HEK293 (cell line): ENCODE data around the gene CCDC183.

Source experiments
- CTCF ChIA-PET: fragments of 350-600 bp; formaldehyde crosslinking; extraction: SDS; loops from one replicate; lab custom pipeline; 2021; ENCODE audit warnings: antibody characterized with exemption; lab: Yijun Ruan, JAX
- POLR2A ChIA-PET: fragments of 300-600 bp; formaldehyde crosslinking; extraction: SDS; loops from one replicate; lab custom pipeline; 2020; ENCODE audit warnings: antibody characterized with exemption, inconsistent platforms; lab: Yijun Ruan, JAX
- H3K27ac ChIP-seq: fragments of 200-500 bp; sonication (Bioruptor generic); 2 replicates; pipeline ENCODE4 v1.5.1; 2014; ENCODE audit warnings: low read depth, low read length, control low read depth, inconsistent platforms; ENCODE audit errors: extremely low read depth
- H3K36me3 ChIP-seq, 2 experiments: fragments of 200-500 bp in 1 of 2; sonication (Bioruptor generic) in 1 of 2; 1 replicate in 1 of 2; 2 replicates in 1 of 2; pipeline ENCODE4 v1.5.1; 2014 to 2017; ENCODE audit warnings: inconsistent platforms in 2 of 2, low read length in 2 of 2; ENCODE audit not compliant: control insufficient read depth in 2 of 2, insufficient read depth in 1 of 2
- H3K4me1 ChIP-seq: fragments of 200-500 bp; sonication (Bioruptor generic); 2 replicates; pipeline ENCODE4 v1.5.1; 2014; ENCODE audit warnings: mild to moderate bottlenecking, low read length, inconsistent platforms; ENCODE audit not compliant: control insufficient read depth, insufficient read depth
- H3K4me3 ChIP-seq: 2 replicates; pipeline ENCODE4 v1.5.1; 2011; ENCODE audit warnings: low read depth, mild to moderate bottlenecking, control low read depth, low read length, moderate library complexity
- H3K9me3 ChIP-seq: fragments of 200-500 bp; sonication (Bioruptor generic); 2 replicates; pipeline ENCODE4 v1.5.1; 2014; ENCODE audit warnings: low read depth, low read length, inconsistent platforms; ENCODE audit not compliant: control insufficient read depth, insufficient read depth
- GLI2 ChIP-seq: fragments of 450-650 bp; formaldehyde crosslinking; IDR thresholded peaks from 2 replicates; pipeline ENCODE4; 2017; ENCODE audit warnings: missing biosample characterization, missing genetic modification characterization, low read depth, borderline replicate concordance
- HOXD13 ChIP-seq: sonication (generic); formaldehyde crosslinking; IDR thresholded peaks from 2 replicates; pipeline ENCODE4 v1.8.0; 2022; ENCODE audit warnings: missing genetic modification reagents, borderline replicate concordance
- KLF1 ChIP-seq: fragments of 450-650 bp; formaldehyde crosslinking; IDR thresholded peaks from 2 replicates; pipeline ENCODE4 v1.5.1; 2016; ENCODE audit warnings: missing biosample characterization, missing genetic modification characterization
- SP2 ChIP-seq: fragments of 450-650 bp; formaldehyde crosslinking; IDR thresholded peaks from 2 replicates; pipeline ENCODE4 v1.5.1; 2016; ENCODE audit warnings: missing biosample characterization, missing genetic modification characterization
- WT1 ChIP-seq: fragments of 450-650 bp; formaldehyde crosslinking; IDR thresholded peaks from 2 replicates; pipeline ENCODE4 v1.5.1; 2016; ENCODE audit warnings: missing biosample characterization, missing genetic modification characterization
- ZNF169 ChIP-seq: fragments of 450-650 bp; formaldehyde crosslinking; IDR thresholded peaks from 2 replicates; pipeline ENCODE4 v1.5.1; 2016; ENCODE audit warnings: missing biosample characterization, missing genetic modification characterization
- ZNF274 ChIP-seq, 2 experiments: fragments of 200-500 bp in 1 of 2; fragments of 450-650 bp in 1 of 2; sonication (Bioruptor generic) in 1 of 2; formaldehyde crosslinking in 1 of 2; IDR thresholded peaks; 2 replicates each; pipeline versions ENCODE4 v1.5.1 to v1.6.1; 2014 to 2016; ENCODE audit warnings: borderline replicate concordance in 1 of 2, inconsistent platforms in 1 of 2, low read length in 1 of 2, missing biosample characterization in 1 of 2, missing genetic modification characterization in 1 of 2
- ZNF302 ChIP-seq: fragments of 450-650 bp; formaldehyde crosslinking; IDR thresholded peaks from 2 replicates; pipeline ENCODE4 v1.5.1; 2016; ENCODE audit warnings: missing biosample characterization, missing genetic modification characterization, low read depth
- ZNF366 ChIP-seq: fragments of 450-650 bp; formaldehyde crosslinking; conservative IDR thresholded peaks from 2 replicates; pipeline ENCODE4 v1.5.1; 2016; ENCODE audit warnings: missing biosample characterization, missing genetic modification characterization
- ZNF423 ChIP-seq: fragments of 450-650 bp; formaldehyde crosslinking; IDR thresholded peaks from 2 replicates; pipeline ENCODE4 v1.5.1; 2016; ENCODE audit warnings: missing biosample characterization, missing genetic modification characterization
- ZNF560 ChIP-seq: fragments of 450-650 bp; formaldehyde crosslinking; IDR thresholded peaks from 2 replicates; pipeline ENCODE4 v1.5.1; 2017; ENCODE audit warnings: missing biosample characterization, missing genetic modification characterization, borderline replicate concordance
- ZNF654 ChIP-seq: fragments of 450-650 bp; formaldehyde crosslinking; IDR thresholded peaks from 2 replicates; pipeline ENCODE4 v1.5.1; 2016; ENCODE audit warnings: low read depth, missing biosample characterization, missing genetic modification characterization
- TF ChIP-seq, protein P1 (sequence below): fragments of 450-650 bp; formaldehyde crosslinking; IDR thresholded peaks from 2 replicates; pipeline ENCODE4 v1.5.1; 2017; ENCODE audit warnings: missing biosample characterization, missing genetic modification characterization
- TF ChIP-seq, protein P2 (sequence below): fragments of 450-650 bp; formaldehyde crosslinking; IDR thresholded peaks from 2 replicates; pipeline ENCODE4 v1.5.1; 2016; ENCODE audit warnings: missing biosample characterization, missing genetic modification characterization, borderline replicate concordance
- TF ChIP-seq, protein P3 (sequence below): fragments of 450-650 bp; formaldehyde crosslinking; IDR thresholded peaks from 2 replicates; pipeline ENCODE4 v1.5.0; 2017; ENCODE audit warnings: missing biosample characterization, missing genetic modification characterization, borderline replicate concordance
- TF ChIP-seq, protein P4 (sequence below): fragments of 450-650 bp; formaldehyde crosslinking; IDR thresholded peaks from 2 replicates; pipeline ENCODE4 v1.5.1; 2016; ENCODE audit warnings: missing biosample characterization, missing genetic modification characterization
- TF ChIP-seq, protein P5 (sequence below): fragments of 450-650 bp; formaldehyde crosslinking; optimal IDR thresholded peaks from 2 replicates; pipeline ENCODE3; 2016; ENCODE audit warnings: missing biosample characterization, mild to moderate bottlenecking, missing genetic modification characterization

CCDC183 gene

DNA sequence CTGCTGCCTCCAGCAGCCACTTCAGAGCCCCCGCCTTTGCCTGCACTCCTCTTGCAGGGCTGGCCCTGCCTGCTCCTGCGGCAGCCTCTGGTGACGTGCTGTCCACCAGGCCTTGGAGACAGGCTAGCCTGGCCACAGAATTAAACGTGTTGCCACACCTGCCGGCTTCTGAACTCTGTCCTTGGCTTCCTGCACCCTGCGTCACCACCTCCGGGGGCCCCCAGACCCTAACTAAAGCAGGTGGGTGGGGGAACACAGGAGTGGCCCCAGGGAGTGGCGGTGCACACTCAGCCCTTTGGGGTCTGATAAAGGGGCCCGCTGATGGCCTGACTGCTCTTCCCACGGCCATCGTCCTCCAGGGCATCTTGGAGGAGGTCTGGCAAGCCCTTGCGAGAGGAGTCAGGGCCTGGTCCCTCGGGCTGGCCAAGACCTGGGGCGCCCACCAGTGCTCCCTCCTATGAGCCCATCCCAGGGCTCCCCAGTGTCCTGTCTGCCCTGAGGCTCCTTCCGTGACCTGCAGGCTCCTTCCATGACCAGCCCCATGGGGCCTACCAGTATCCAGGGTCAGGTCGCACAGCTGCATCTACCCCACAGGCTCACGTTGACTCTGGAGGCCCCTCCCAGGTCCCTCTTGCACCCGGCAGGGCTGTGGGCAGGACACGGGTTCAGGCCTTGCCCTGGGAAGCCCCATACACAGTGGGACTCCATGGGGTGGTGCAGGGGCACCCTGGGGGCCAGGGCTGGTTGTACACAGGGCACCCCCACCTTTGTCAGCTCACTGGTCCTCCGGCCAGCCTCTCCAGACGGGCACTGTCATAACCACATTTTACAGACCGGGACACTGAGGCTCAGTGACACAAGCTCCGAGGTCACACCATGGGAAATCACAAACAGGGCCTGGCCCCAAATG lies 55.0 kb downstream of the CCDC183 start (continued):
- TF ChIP-seq, protein P1, sequence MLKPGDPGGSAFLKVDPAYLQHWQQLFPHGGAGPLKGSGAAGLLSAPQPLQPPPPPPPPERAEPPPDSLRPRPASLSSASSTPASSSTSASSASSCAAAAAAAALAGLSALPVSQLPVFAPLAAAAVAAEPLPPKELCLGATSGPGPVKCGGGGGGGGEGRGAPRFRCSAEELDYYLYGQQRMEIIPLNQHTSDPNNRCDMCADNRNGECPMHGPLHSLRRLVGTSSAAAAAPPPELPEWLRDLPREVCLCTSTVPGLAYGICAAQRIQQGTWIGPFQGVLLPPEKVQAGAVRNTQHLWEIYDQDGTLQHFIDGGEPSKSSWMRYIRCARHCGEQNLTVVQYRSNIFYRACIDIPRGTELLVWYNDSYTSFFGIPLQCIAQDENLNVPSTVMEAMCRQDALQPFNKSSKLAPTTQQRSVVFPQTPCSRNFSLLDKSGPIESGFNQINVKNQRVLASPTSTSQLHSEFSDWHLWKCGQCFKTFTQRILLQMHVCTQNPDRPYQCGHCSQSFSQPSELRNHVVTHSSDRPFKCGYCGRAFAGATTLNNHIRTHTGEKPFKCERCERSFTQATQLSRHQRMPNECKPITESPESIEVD = no peak
- TF ChIP-seq HOXD13 (CRISPR knock-in tag) (no peak), ZNF366 (tag by site-specific recombination) (no peak), SP2 (tag by site-specific recombination) (no peak), ZNF274 (IDR thresholded peaks at IDR 0.05; ENCODE audit: low read length) (no peak), ZNF274 (tag by site-specific recombination; IDR thresholded peaks at IDR 0.05; ENCODE audit: borderline replicate concordance) (no peak), ZNF654 (tag by site-specific recombination) (no peak), ZNF560 (tag by site-specific recombination) (no peak), ZNF169 (tag by site-specific recombination) (no peak)
- TF ChIP-seq, protein P2, sequence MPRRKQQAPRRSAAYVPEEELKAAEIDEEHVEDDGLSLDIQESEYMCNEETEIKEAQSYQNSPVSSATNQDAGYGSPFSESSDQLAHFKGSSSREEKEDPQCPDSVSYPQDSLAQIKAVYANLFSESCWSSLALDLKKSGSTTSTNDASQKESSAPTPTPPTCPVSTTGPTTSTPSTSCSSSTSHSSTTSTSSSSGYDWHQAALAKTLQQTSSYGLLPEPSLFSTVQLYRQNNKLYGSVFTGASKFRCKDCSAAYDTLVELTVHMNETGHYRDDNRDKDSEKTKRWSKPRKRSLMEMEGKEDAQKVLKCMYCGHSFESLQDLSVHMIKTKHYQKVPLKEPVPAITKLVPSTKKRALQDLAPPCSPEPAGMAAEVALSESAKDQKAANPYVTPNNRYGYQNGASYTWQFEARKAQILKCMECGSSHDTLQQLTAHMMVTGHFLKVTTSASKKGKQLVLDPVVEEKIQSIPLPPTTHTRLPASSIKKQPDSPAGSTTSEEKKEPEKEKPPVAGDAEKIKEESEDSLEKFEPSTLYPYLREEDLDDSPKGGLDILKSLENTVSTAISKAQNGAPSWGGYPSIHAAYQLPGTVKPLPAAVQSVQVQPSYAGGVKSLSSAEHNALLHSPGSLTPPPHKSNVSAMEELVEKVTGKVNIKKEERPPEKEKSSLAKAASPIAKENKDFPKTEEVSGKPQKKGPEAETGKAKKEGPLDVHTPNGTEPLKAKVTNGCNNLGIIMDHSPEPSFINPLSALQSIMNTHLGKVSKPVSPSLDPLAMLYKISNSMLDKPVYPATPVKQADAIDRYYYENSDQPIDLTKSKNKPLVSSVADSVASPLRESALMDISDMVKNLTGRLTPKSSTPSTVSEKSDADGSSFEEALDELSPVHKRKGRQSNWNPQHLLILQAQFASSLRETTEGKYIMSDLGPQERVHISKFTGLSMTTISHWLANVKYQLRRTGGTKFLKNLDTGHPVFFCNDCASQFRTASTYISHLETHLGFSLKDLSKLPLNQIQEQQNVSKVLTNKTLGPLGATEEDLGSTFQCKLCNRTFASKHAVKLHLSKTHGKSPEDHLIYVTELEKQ (tag by site-specific recombination) = no peak
- TF ChIP-seq, protein P3, sequence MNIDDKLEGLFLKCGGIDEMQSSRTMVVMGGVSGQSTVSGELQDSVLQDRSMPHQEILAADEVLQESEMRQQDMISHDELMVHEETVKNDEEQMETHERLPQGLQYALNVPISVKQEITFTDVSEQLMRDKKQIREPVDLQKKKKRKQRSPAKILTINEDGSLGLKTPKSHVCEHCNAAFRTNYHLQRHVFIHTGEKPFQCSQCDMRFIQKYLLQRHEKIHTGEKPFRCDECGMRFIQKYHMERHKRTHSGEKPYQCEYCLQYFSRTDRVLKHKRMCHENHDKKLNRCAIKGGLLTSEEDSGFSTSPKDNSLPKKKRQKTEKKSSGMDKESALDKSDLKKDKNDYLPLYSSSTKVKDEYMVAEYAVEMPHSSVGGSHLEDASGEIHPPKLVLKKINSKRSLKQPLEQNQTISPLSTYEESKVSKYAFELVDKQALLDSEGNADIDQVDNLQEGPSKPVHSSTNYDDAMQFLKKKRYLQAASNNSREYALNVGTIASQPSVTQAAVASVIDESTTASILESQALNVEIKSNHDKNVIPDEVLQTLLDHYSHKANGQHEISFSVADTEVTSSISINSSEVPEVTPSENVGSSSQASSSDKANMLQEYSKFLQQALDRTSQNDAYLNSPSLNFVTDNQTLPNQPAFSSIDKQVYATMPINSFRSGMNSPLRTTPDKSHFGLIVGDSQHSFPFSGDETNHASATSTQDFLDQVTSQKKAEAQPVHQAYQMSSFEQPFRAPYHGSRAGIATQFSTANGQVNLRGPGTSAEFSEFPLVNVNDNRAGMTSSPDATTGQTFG (tag by site-specific recombination) = no peak

DNA sequence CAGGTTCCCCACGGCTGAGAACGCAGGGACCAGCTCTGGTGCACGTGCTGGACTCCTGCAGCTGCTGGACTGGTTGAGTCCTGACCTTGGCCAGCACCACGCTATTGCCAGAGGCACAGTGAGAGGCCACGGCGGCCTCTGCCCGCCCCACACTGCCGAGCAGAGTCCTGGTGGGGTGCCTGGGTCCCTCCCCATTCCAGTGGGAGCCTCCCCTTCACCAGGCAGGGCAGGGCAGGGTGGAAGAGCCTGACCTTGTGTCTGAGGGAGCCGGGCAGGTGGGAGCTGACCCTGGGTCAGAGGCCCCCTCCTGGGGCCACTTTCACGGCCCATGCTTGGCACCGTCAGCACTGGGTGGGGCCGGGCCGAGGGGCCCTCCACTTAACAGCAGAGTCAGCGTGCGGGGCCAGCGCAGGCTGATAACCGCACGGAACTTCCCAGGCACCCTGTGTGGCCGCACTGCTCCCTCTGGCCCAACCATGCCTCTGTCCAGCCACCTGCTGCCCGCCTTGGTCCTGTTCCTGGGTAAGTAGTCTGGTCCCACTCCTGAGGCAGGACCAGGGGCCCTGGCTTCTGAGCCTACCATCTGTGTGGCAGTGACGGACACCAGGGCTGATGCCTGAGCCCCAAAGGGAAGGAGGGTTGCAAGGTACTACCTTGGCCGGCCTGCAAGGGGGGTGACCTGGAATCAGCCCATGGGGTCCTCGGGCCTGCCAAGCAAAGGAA lies 56.0 kb downstream of the CCDC183 start, which contains the start of gene MAMDC4:
MAMDC4 (plus strand) TSS at position 406 of the 723 bp plus-strand sequence; CDS start at position 477, 71 bp downstream.
- Histone ChIP-seq H3K27ac (no peak within 1 kb of the TSS), H3K36me3 (peaks cover 0 to 29% of the 10 kb centered on the region in 2 experiments; a peak in 1 of 3 replicates), H3K4me1 (0 out of 2 replicates have a peak, but pooled peaks cover 4% of the 10 kb centered on the region), H3K9me3 (no peaks in the 10 kb centered on the region), H3K4me3 (no peak within 1 kb of the TSS)
- POLR2A ChIA-PET = interaction anchor here (1.2 to 1.9 kb wide), 2 partner anchors 9 to 12 kb away, joined by 3 to 9 read pairs; no protein-coding TSS in a partner anchor
- CTCF ChIA-PET = interaction anchor here (0.6 to 0.9 kb wide), 3 partner anchors 10 to 65 kb away, joined by 3 read pairs; partner anchors contain the start of gene AJM1
- TF ChIP-seq ZNF423 (no peak), GLI2 (tag by site-specific recombination) (no peak), KLF1 (0 out of 2 replicates have a peak, but pooled peaks have one; percentile 10), ZNF302 (tag by site-specific recombination) (no peak), WT1 (tag by site-specific recombination) (peak; percentile 39; the same call in 1 of the 2 replicates)
- TF ChIP-seq, protein P4, sequence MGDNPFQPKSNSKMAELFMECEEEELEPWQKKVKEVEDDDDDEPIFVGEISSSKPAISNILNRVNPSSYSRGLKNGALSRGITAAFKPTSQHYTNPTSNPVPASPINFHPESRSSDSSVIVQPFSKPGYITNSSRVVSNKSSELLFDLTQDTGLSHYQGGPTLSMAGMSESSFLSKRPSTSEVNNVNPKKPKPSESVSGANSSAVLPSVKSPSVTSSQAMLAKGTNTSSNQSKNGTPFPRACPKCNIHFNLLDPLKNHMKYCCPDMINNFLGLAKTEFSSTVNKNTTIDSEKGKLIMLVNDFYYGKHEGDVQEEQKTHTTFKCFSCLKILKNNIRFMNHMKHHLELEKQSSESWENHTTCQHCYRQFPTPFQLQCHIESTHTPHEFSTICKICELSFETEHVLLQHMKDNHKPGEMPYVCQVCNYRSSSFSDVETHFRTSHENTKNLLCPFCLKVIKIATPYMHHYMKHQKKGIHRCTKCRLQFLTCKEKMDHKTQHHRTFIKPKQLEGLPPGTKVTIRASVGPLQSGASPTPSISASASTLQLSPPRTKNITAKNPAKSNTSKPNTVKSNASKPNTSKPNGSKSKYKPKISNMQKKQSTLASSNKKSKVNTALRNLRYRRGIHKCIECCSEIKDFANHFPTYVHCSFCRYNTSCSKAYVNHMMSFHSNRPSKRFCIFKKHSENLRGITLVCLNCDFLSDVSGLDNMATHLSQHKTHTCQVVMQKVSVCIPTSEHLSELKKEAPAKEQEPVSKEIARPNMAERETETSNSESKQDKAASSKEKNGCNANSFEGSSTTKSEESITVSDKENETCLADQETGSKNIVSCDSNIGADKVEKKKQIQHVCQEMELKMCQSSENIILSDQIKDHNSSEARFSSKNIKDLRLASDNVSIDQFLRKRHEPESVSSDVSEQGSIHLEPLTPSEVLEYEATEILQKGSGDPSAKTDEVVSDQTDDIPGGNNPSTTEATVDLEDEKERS (tag by site-specific recombination) = no peak
- TF ChIP-seq, protein P5, sequence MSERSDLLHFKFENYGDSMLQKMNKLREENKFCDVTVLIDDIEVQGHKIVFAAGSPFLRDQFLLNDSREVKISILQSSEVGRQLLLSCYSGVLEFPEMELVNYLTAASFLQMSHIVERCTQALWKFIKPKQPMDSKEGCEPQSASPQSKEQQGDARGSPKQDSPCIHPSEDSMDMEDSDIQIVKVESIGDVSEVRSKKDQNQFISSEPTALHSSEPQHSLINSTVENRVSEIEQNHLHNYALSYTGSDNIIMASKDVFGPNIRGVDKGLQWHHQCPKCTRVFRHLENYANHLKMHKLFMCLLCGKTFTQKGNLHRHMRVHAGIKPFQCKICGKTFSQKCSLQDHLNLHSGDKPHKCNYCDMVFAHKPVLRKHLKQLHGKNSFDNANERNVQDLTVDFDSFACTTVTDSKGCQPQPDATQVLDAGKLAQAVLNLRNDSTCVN (tag by site-specific recombination) = no peak
